Neuron (in vitro differentiated cells): Measurements from ENCODE around the gene MOB3C.

ENCODE experiments used
- H2AFZ ChIP-seq: one replicate; pipeline ENCODE4 v1.6.1; 2013; ENCODE audit warnings: low read depth, mild to moderate bottlenecking, inconsistent platforms, low read length, moderate library complexity
- H3K27me3 ChIP-seq: one replicate; pipeline ENCODE4 v1.6.1; 2013; ENCODE audit warnings: low read length; ENCODE audit not compliant: insufficient read depth
- H3K36me3 ChIP-seq: one replicate; pipeline ENCODE4 v1.6.1; 2013; ENCODE audit warnings: low read length; ENCODE audit not compliant: insufficient read depth
- H3K4me1 ChIP-seq: one replicate; pipeline ENCODE4 v1.6.1; 2013; ENCODE audit warnings: low read length; ENCODE audit not compliant: insufficient read depth
- H3K4me3 ChIP-seq: 2 replicates; pipeline ENCODE4 v1.5.1; 2013; ENCODE audit warnings: mild to moderate bottlenecking, low read length, moderate library complexity
- H3K9me3 ChIP-seq: one replicate; pipeline ENCODE4 v1.6.1; 2013; ENCODE audit warnings: low read length

MOB3C gene

DNA sequence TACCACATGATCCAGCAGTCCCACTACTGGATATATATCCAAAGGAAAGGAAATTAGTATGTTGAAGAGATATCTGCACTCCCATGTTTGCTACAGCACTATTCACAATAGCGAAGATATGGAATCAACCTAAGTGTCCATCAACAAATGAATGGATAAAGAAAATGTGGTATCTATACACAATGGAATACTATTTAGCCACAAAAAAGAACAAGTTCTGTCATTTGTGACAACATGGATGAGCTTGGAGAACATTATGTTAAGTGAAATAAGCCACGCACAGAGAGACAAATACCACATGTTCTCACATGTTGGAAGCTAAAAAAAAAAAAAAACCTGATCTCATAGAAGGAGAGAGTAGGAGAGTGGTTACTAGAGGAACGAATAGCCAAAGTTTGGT, 33.9 kb upstream of the MOB3C start:
- Histone ChIP-seq H3K9me3 (peaks cover 10% of the 10 kb centered on the region), H2AFZ (no peak overlapping the region), H3K4me3 (no peak overlapping the region), H3K36me3 (peaks cover 34% of the 10 kb centered on the region), H3K4me1 (no peaks in the 10 kb centered on the region), H3K27me3 (no peaks in the 10 kb centered on the region)

- Histone ChIP-seq H3K9me3 (peaks cover 6% of the 10 kb centered on the region), H3K36me3 (peaks cover 31% of the 10 kb centered on the region), H3K27me3 (no peaks in the 10 kb centered on the region), H3K4me1 (no peaks in the 10 kb centered on the region), H3K4me3 (no peak overlapping the region), H2AFZ (no peak overlapping the region)
These were observed 33.2 kb upstream of the MOB3C start for GRCh38 chr1:46649764-46650163.

DNA sequence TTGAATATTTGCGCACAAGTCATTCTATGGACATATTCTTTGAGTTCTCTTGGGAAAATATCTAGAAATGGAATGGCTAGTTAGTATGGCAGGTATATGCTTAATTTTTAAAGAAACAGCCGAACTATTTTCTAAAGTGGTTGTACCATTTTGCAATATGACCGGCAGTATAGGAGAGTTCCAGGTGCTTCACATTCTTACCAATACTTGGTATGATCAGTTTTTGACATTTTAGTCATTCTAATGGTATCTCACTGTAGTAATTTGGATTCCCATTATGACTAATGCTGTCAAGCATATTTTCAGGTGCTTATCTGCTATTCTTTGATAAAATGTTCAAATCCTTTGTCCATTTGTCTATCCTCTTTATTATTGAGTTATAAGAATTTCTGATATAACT, 31.0 kb upstream of the MOB3C start:
- Histone ChIP-seq H3K27me3 (no peaks in the 10 kb centered on the region), H3K36me3 (peaks cover 43% of the 10 kb centered on the region), H2AFZ (no peak overlapping the region), H3K4me3 (no peak overlapping the region), H3K4me1 (no peaks in the 10 kb centered on the region), H3K9me3 (peaks cover 6% of the 10 kb centered on the region)

- H3K9me3 ChIP-seq, result peaks cover 6% of the 10 kb centered on the region
- H3K4me1 ChIP-seq, result no peaks in the 10 kb centered on the region
- H3K36me3 ChIP-seq, result peaks cover 42% of the 10 kb centered on the region
- no peak overlapping the region for H3K4me3 ChIP-seq
- no peak overlapping the region for H2AFZ ChIP-seq
- no peaks in the 10 kb centered on the region for H3K27me3 ChIP-seq
These were observed 30.2 kb upstream of the MOB3C start for GRCh38 chr1:46646844-46647243.

GRCh38 chr1:46646331-46646730, 29.7 kb upstream of the MOB3C start:
- H3K4me3 ChIP-seq, result no peak overlapping the region
- H3K27me3 ChIP-seq, result no peaks in the 10 kb centered on the region
- H3K36me3 ChIP-seq, result peaks cover 44% of the 10 kb centered on the region
- no peak overlapping the region for H2AFZ ChIP-seq
- peaks cover 6% of the 10 kb centered on the region for H3K9me3 ChIP-seq
- H3K4me1 ChIP-seq, result no peaks in the 10 kb centered on the region

GRCh38 chr1:46645815-46646214, 29.2 kb upstream of the MOB3C start:
- Histone ChIP-seq H3K27me3 (no peaks in the 10 kb centered on the region), H3K9me3 (peaks cover 6% of the 10 kb centered on the region), H3K4me3 (no peak overlapping the region), H3K4me1 (no peaks in the 10 kb centered on the region), H2AFZ (no peak overlapping the region), H3K36me3 (peaks cover 44% of the 10 kb centered on the region)

DNA sequence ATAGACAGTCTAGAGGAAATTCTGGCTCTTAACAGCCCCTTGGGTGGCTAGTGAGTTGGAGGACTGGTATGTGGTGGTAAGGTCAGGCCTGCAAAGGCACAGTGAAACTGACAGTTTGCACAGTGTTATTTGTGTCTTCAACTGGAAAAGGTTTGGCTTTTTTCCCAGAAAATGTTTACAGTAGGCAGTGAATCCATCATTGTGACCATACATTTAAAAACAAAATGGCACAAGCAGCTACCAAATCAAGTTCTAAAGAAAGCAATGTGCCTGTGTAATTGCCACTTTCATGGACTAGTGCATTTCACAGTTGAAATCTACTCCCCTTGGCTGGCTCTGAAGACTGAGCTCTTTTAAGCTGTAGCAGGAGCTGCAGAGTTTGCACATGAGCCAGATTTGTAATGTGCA, 26.8 kb upstream of the MOB3C start:
- no peak overlapping the region for H3K4me3 ChIP-seq
- no peak overlapping the region for H2AFZ ChIP-seq
- H3K36me3 ChIP-seq, result peaks cover 38% of the 10 kb centered on the region
- no peaks in the 10 kb centered on the region for H3K27me3 ChIP-seq
- no peaks in the 10 kb centered on the region for H3K4me1 ChIP-seq
- H3K9me3 ChIP-seq, result no peaks in the 10 kb centered on the region

DNA sequence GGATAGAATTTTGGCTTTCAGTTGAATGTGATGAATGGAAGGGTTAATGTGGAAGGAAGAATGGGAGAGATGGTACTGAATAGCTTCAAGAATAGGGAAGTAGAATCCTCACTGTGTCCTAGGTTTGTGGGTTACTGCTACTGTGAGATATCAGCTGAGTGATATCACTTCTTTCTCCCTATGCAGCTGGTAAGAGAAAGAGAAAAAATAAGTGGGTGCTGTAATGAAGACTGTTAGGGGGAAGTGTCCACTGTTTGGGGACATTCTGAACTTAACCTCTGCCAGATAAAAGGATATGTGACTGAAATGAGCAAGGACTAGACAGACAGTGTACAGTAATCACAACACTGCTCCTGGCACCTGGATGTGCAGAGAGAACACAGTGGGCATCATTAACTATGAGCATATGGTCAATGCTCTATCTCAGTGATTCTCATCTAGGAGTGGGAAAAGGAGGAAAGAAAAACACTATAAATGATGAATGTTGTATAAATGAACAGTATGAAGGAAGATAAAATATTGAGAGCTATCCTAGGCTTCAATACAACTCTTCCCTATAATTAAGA, 25.6 kb upstream of the MOB3C start:
- no peak overlapping the region for H3K4me3 ChIP-seq
- peaks cover 47% of the 10 kb centered on the region for H3K36me3 ChIP-seq
- no peak overlapping the region for H2AFZ ChIP-seq
- no peaks in the 10 kb centered on the region for H3K4me1 ChIP-seq
- H3K9me3 ChIP-seq, result no peaks in the 10 kb centered on the region
- no peaks in the 10 kb centered on the region for H3K27me3 ChIP-seq

DNA sequence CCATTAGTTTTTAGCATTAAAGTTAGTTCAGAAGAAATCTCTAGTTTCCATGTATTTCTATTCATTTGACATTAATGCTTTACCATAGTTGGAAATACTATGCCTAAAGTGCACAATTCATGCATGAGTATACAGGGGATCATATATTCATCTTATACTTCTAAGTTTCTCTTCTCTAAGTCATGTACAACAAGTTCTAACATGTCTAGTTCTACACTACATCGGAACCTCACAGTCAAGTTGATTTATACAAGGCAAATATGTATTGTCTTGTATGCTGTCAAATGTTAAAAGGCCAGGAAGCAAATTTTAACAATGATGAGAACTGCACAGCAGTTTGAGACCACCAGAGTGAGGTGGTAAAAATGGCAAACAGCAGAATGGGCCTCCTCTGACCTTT, 22.9 kb upstream of the MOB3C start:
- H3K36me3 ChIP-seq, result peaks cover 62% of the 10 kb centered on the region
- H3K4me3 ChIP-seq, result no peak overlapping the region
- H3K9me3 ChIP-seq, result no peaks in the 10 kb centered on the region
- no peaks in the 10 kb centered on the region for H3K4me1 ChIP-seq
- no peaks in the 10 kb centered on the region for H3K27me3 ChIP-seq
- H2AFZ ChIP-seq, result no peak overlapping the region

DNA sequence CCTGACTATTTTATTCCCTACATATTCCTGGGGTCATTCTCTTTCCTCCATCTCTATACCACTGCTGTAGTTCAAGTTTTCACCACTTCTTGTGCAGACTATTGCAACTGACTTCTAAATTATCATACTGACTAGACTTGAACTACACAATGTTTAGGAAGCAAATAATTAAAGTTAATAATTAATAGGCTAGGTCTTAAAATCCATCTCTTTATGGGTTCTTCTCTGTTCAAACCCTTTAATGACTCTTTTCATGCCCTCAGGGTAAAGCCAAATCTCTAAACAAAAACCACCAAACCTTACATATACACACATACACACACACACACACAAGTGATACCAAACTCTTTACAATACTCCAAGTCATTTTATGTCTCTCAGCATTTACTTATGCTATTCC, 22.3 kb upstream of the MOB3C start:
- Histone ChIP-seq H3K4me3 (no peak overlapping the region), H3K36me3 (peaks cover 63% of the 10 kb centered on the region), H3K4me1 (no peaks in the 10 kb centered on the region), H2AFZ (no peak overlapping the region), H3K9me3 (no peaks in the 10 kb centered on the region), H3K27me3 (no peaks in the 10 kb centered on the region)

GRCh38 chr1:46637444-46638083, 21.0 kb upstream of the MOB3C start:
- no peak overlapping the region for H2AFZ ChIP-seq

DNA sequence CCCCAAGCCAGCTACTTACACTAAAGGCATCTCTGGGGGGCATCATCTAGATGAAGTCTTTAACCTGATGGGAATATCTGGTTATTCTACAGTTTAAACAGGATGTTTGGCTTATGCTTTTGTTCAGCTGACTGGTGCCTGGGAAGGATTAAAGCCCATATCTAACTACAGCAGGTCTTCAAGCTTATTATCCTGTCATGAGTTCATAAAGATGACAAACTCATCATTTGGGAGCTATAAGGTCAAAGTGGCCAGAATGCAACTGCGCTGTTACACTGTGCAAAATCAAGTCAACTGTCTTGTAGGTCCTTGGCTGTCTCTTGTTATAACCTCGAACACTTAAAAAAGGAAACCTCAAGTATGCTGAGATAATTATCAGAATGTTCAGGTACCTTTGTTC, 18.6 kb upstream of the MOB3C start:
- Histone ChIP-seq H3K36me3 (peaks cover 66% of the 10 kb centered on the region), H3K4me3 (no peak overlapping the region), H3K27me3 (no peaks in the 10 kb centered on the region), H2AFZ (no peak overlapping the region), H3K4me1 (no peaks in the 10 kb centered on the region), H3K9me3 (no peaks in the 10 kb centered on the region)

More at GRCh38 chr1:46637444-46638083, 21.0 kb upstream of the MOB3C start:
- Histone ChIP-seq H3K4me3 (no peak overlapping the region), H3K4me1 (no peaks in the 10 kb centered on the region), H3K27me3 (no peaks in the 10 kb centered on the region), H3K36me3 (peaks cover 61% of the 10 kb centered on the region), H3K9me3 (no peaks in the 10 kb centered on the region)

GRCh38 chr1:46630719-46631118, 14.1 kb upstream of the MOB3C start:
- Histone ChIP-seq H3K9me3 (no peaks in the 10 kb centered on the region), H2AFZ (no peak overlapping the region), H3K4me1 (no peaks in the 10 kb centered on the region), H3K4me3 (no peak overlapping the region), H3K36me3 (peaks cover 45% of the 10 kb centered on the region), H3K27me3 (no peaks in the 10 kb centered on the region)
